Measurements from ENCODE around the gene TOX2.

GRCh38 chr20:44050327-44050726 is 135.7 kb downstream of the TOX2 start:
- TF ChIP-seq ZBTB1 (tag by site-specific recombination; IDR thresholded peaks at IDR 0.05) (no peak), YY2 (tag by site-specific recombination; IDR thresholded peaks at IDR 0.05) (no peak)

All from HEK293 (cell line).